ENCODE data around the gene NPLOC4.

- TF ChIP-seq CTCF (IDR thresholded peaks at IDR 0.05) (no peak), POLR2A (IDR thresholded peaks at IDR 0.05) (no peak)
These were observed 86.0 kb downstream of the NPLOC4 start for GRCh38 chr17:81550830-81551457.

All from body of pancreas (tissue), 4 donors.